ENCODE data around the gene MCAT.

MCAT gene, protein sequence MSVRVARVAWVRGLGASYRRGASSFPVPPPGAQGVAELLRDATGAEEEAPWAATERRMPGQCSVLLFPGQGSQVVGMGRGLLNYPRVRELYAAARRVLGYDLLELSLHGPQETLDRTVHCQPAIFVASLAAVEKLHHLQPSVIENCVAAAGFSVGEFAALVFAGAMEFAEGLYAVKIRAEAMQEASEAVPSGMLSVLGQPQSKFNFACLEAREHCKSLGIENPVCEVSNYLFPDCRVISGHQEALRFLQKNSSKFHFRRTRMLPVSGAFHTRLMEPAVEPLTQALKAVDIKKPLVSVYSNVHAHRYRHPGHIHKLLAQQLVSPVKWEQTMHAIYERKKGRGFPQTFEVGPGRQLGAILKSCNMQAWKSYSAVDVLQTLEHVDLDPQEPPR

DNA sequence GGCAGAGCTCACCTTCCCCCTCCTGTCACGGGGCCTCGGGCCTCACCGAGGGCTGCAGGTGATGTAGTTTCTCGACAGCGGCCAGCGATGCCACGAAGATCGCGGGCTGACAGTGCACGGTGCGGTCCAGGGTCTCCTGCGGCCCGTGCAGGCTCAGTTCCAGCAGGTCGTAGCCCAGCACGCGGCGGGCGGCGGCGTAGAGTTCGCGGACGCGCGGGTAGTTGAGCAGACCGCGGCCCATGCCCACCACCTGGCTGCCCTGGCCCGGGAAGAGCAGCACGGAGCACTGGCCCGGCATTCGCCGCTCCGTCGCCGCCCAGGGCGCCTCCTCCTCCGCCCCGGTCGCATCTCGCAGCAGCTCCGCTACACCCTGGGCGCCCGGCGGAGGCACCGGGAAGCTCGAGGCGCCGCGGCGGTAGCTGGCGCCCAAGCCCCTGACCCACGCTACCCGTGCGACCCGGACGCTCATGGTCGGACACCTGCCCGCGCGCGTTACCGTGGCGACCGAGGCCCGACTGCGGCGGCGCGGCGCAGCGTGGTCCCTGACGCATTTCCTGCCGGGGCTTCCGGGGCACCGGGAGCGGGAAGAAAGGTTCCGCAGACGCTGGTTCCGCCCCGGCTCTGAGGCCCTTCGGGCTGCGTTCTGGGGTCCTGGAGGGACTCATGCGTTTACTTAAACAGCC lies at the start of gene MCAT:
Gene MCAT (minus strand): TSS at position 519 of the 683 bp plus-strand sequence. CDS start 50 bp downstream, at position 469.
- peak; percentile 65 for DNase-seq

DNA sequence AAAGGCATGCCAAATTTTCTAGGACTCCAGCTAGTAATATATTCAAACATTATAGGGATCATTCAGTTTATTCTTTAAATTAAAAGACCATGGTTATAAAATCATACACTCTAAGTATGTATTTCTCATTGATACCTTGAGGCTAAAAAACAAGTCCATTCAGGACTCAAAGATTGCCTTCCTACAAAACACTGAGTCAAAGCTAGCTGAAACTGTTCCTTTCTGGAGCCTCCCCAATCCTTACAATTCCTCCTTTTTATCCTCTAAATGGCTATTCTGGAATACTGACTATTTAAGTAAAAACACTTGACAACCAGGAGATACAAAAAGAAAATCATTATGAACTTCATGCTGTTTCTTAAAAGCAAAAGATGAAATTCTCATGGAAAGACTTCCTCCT lies 48.6 kb upstream of the MCAT start:
- no peak for DNase-seq

DNA sequence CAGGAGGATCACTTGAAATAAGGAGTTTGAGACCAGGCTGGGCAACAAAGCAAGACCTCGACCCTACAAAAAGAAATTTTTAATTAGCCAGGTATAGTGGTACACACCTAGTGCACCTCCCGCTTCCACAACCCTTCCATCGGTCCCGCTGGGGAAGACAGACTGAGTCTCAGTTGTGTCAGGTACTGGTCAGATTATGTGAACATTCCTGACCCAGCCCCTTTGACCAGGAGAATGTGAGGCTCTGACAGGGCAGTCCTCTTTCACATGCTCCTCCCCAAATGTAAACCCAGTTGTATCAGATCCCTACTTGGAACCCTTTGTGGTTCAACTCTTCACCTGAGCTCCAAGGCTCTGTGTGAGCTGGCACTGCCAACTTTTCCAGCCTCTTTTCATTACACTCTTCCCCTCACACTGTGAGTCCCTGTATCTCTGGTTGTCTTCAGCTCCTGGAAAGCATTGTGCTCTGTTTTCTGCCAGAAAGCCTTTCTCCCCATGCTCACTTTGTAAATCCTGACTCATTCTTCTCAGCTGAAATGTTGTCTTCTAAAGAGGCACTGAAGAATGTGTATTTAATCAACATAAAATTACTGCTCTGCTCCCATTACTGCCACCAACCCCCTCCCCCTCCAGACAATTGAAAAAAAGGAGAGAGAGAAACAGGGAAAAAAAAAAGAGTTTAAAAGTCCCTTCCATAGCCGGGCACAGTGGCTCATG lies 45.8 kb upstream of the MCAT start:
- DNase-seq: no peak

DNA sequence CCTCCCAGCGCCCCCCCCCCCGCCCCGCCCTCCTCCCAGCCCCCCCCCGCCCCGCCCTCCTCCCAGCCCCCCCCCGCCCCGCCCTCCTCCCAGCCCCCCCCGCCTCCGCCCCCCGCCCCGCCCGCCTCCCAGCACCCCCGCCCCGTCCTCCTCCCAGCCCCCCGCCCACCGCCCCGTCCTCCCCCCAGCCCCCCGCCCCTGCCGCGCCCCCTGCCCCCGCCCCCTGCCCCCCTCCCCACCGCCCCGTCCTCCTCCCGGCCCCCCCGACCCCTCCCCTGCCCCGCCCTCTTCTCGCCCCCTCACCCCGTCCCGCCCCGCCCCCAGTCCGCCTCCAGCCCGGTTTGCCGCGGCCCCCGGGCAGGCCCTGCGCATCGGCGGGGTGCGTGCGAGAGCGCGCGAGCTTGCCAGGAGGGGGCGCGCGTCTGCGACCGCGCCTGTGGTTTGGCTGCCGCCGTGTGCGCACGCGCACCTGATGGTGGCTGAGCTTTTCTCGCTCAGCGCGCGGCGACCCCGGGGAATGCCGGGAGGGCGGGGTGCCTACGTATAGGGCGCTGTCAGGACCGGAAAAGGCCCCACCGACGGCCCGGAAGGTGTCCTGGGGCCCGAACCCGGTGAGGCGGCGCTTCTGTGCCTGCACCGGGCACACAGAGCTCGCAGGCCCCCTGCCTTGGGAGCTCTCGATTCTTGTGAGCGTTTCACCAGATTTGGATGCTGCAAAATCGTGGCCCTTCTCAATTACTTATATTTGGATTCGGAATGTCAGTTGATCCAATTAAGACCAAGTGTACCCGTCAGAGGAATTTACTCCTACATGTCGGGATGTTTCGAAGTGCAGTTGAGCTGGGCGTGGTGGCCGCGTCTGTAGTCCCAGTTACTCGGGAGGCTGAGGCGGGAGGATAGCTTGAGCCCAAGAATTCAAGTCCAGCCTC lies 44.2 kb upstream of the MCAT start:
- DNase-seq: peak; percentile 94

DNA sequence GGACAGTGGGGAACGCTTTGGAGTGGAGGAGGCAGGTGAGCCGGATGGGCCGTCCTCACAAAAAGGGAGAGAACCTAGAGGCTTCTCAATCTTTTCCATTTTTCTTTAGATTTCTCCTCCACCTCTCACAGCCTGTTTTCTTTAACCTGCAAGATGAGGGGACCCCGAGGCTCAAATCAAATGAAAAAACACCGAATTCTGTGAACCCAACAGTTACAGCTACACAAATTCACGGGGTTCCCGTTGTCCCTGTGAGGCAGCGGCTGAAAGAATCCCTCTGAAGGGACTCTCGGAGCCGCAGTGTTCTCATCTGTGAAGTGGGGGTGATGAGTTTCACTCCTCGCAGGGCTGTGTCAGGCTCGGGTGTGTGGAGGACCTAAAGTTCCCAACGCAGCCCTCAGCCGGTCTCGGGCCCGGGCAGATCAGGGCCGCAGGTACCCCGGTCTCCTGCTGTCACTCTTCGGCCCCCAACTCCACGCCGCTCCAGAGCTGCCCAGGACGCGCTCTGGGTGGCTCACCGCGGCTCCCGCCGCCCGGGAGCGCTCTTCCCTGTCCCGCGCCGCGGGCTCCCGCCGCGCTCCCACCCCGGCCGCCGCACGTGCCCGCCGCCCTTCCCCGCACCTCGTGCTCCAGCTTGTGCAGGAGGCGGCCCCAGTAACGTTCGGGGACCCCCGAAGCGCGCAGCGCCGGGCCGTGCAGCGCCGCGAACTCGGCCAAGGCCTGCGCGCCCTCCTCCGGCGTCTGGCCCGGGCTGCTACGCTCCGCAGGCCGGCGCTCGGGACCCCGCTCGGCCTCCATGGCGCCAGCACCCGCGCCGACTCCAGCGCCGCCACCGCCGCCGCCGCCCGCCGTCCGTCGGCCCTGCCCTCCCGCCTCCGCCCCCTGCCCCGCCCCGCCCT lies 43.3 kb upstream of the MCAT start, which contains the start of gene TTLL12:
Gene TTLL12 (minus strand): TSS at position 863 of the 899 bp plus-strand sequence. CDS start 65 bp downstream, at position 798.
- DNase-seq: peak; percentile 46

DNA sequence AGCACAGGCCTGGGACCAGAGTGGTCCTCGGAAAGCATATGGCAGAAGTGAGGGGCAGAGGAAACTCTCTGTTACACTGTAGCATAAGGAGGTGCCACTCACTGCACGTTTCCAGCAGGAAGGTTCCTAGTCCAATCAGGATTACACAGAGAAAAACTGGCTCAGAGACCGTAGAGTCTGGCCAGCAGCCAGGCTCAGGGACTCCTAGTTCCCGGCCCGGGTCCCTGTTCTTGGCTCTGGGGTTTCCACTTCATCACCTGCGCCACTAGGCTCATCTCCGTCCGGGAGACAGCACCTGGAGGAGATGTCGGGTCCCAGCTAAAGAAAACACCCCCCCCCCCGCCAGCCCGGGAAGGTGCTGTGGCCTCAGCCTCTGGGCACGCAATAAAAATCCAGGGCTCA lies 42.7 kb upstream of the MCAT start:
- no peak for DNase-seq

DNA sequence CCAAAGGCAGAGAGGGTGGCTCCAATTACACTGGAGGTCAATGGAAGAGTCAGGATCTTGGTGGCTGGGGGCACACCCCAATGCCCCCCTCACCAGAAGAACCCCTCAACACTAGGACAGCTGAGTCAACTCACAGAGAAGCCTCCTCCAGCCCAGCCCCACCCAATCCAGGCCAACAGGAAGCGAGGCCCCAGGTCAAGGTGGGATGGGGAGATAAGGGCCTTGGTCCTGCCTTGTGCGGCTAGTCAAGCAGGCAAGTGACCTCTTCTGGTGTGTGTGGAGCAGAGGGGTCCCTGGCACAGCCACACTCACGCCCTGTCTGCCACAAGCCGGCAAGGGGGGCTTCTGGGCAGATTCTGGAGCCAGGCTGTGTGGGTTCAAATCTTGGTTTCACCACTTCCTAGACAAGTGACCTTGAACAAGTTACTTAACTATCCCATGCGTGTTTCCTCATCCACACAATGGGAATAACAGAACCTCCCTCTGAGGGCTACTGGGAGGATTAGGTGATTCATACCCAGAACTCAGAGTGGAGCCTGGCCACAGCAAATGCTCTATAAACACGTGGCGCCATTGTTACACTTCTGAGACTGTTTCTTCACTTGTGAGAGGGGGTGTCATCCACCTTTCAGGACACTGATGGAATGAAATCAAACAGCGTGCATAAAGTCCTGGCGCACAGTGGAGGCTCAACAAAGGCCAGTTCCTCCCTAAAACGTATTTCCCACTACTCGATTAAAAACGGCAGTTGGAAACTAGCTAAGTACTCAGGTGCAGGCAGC lies 40.5 kb upstream of the MCAT start:
- no peak for DNase-seq

DNA sequence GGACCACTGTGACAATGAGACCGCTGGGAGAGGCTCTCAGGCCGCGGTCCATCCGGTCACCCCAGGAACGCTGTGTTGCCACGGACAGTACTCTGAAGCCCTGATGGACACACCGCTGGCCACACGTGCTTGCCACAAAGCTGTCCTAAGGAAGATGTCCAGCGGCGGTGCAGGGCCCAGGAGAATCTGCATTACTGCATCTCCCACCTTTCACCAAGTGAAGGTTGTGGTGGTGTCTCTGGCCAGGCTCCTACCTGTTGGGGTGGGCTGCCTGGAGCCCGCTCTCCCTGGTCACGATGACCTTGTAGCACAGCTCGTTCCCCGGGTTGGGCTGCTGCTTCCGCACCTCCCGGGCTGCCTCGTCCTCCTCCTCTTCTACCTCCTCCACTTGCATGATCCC lies 39.5 kb upstream of the MCAT start:
- no peak for DNase-seq

DNA sequence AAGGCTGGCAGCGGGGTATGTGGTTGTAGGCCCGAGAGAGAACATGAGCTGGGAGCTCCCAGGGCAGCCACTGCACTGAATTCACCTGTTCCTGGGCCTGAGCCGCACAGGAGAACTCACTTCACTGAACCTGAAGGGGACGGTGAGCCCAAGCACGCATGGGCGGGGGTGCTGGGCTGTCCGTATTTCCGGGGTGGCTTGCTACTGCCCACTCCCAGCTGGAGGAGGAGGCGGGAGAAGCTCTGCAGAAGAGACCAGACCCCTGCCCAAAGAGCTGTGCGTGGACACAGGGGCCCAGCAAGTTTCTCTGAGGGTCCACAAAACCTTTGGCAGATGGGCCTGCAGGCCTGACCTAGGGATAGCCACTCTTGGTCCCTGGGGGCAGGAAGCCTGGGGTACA lies 38.9 kb upstream of the MCAT start:
- DNase-seq: no peak

DNA sequence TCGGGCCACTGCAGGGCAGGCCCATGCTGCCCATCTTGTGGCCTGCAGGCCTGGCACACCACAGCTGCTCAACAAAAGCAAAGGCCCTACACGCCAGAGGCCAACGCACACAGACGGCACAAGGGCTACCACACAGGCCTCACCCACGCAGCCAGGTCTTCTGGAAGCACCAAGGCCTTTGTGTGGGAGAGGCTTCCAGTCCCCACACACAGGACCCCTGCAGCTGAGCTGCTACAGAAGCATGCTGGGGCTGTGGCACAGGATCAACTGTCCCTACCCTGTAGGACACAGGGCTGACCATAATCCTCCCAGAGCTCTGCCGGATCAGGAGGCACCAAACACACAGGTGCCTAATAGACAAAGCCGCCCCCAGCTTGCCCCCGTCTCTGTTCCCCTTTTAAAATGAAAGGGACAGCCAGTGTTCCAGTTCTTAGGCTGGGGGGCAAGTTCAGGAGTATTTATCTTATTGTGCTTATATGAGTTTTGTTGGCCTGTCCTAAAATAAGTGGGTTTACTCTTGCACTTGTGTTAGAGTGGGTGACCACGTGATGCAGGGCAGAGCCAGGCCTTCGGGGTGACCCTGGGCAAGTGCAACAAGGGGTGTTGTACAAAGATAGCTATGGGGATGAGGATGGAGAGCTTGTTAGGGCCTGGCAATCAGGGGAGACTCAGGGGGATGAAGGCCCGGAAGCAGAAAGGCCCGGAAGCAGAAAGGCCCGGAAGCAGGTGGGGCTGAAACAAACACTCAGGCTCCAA lies 38.3 kb upstream of the MCAT start:
- no peak for DNase-seq

DNA sequence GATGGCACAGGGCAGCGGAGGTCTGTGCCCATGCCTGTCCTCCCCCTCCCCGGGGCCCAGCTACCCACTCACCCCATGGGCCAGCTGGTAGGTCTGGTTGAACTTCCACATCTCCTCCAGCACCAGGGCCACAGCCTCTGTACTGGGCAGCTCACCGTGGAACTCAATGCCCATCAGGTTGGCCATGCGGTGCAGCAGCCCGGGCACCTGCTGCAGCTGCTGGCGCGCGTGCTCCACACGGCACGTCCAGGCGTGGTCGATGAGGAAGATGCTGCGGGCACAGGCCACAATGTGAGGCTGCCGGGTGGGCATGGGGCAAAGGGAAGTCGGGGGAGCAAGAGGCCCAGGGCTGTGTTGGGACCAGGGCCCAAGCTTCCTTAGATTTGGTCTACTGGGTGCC lies 37.5 kb upstream of the MCAT start:
- DNase-seq: no peak

DNA sequence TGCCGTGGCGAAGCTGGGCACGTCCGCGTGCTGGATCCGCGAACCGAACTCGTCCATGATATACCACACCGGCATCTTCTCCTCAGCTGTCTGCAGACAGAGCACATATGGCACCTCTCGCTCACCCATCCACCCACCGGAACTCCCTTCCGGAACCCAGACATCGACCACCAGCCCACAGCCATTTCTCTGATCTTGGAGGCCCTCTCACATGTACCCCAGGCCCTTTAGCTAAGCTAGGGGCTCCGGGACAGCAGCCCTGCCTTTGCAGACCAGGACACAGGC lies 36.7 kb upstream of the MCAT start:
- no peak for DNase-seq

DNA sequence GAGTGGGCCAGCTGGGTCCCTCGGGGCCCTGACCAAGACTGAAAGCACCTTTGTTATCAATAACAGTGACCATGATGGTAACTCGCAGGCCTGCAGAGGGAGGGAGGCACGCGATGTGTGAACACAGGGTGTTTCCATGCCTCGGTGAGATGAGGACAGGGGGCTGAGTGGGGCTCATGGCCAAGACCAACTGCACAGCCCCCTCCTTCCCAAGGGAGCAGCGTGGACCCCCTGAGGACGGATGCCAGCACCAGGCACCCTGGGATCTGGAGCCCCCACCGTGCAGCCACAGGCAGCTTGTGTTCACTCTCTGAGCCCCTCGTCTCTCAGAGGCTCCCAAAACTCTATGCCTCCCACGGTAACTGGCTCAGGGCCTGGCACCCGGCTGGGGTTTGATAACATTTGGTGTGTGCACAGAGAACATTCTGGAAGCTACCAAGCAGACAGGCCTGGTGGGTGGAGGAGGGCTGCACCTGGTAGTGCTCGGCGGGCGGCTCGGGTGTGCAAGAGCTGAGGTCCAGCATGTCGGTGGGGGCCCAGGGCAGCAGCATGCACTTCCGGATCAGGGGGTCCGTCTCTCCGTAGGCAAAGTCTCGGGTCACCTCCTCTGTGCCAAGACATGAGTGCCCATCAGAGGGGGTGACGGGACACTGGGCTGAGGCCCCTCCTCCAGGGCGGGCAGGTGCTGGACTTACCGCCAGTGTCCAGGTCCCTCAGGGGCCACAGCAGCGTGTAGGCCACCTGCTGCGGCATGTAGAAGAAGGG lies 36.1 kb upstream of the MCAT start:
- DNase-seq: no peak

DNA sequence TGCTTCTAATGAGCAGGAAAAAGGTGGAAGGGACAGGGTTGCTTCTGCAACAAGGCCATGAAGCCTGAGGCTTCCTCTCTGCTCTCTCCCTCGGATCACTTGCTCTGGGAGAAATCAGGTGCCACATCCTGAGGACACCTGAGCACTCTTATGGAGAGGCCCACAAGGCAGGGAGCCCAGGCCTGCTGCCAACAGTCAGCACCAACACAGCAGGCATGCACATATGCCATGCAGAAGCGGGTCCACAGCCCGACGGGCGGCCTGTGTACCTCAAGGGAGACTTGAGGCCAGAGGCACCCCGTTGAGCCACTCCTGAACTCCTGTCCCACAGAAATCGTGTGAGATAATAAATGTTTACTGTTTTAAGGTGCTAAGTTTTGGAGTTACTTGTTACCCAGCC lies 34.3 kb upstream of the MCAT start:
- DNase-seq: no peak

DNA sequence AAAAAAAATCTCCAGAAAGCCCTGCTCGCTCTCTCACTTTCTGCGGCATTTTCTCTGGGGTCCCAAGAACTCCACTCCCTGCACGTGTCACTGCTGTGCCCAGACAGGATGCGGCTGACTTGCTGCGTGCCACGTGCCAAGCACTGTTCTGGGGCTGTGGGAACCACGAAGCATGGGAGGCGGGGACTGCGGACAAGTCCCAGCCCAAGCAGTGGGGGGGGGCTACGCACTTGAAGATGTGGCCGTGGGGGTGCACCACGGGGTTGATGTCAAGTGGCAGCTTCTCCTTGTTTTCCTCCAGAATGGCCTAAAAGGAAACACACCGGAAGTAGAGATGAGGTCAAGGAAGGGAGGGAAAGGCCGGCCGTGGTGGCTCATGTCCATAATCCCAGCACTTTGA lies 32.9 kb upstream of the MCAT start:
- no peak for DNase-seq

DNA sequence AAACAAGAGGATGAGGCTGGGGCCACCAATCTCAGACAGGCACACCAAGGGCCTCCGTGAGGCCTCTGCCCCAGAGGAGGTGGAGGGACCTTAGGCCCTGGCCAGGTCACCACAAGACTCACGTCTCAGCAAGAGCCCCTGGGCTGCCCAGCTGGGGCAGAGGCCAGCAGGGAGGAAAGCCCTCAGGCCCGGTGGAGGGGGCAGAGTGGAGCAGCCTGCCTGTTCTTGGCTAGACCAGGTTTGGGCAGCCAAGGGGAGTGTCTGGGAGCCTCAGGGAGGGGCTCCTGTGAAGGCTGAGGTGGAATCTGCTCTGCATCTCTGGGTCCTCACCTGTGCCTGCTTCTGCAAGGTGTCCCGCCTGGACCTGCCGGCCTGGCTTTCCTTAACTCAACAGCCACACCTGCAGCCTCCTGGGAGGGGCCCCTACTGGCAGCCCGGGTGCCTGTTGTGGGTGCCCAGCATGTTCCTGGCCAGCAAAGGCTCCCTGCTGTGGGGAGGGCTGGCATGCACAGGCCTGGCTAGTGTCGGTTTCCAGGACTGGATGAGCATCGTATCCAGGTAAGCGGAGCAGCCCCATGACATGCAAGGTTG lies 31.8 kb upstream of the MCAT start:
- DNase-seq: no peak

DNA sequence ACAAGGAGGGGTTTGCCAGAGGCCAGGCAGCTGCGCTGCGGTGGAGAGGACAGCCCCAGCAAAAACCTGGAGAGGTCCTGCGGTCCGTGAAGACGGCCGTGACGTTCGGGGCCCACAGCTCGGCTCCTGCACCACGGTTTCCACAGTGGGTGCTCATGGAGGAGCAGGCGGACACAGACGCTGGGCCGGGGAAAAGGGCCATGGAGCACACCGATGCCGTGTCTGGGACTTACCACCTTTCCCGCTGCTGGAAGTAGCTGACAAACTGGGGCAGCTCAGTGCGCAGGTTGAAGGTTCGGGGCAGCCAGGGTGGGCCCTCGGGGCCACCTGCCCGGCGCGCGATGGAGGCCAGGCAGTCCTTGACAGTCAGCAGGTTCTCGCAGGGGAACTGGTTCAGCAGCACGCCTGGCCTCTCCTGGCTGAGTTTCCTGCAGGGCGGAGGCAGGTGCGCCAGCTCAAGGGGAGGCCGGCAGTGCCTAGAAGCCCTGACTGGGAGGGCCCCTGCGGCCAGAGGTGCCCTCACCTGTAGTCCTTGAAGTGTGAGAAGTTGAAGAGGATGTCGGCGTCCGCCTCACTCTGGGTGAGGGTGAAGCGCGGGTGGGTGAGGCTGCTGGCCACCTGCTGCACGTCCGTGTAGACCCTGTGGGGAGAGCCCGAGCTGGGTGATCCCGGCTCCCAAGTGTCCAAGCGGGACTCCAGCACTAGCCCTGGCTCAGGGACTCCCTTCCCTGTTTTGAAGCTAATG lies 30.9 kb upstream of the MCAT start:
- no peak for DNase-seq

DNA sequence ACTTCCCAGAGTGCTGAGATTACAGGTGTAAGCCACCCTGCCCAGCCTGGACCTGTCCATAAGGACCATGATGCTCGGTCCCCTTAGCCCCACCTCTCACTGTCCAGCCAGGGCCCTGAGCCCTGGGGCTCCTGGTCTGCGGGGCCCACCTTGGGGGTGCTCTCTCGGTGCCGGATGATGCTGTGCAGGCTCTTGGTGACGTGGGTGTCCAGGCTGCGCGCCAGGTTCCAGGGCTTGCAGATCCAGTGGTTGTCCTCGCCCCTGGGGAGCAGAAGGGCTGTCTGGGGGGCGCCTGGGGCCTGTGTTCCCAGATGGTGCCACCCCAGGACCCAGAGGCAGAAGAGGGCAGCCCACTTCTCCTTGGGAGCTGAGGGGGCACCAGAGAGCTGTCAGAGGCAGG lies 30.4 kb upstream of the MCAT start:
- DNase-seq: no peak
